HG02623 (cell line): ENCODE results near the gene TAS1R1.

Experiments
- ATAC-seq: cut with Tn5 transposase; IDR thresholded peaks from one replicate; pipeline ENCODE4 v1.9.1; 2021; ENCODE audit warnings: moderate library complexity; ENCODE audit not compliant: unreplicated experiment

TAS1R1 gene

DNA sequence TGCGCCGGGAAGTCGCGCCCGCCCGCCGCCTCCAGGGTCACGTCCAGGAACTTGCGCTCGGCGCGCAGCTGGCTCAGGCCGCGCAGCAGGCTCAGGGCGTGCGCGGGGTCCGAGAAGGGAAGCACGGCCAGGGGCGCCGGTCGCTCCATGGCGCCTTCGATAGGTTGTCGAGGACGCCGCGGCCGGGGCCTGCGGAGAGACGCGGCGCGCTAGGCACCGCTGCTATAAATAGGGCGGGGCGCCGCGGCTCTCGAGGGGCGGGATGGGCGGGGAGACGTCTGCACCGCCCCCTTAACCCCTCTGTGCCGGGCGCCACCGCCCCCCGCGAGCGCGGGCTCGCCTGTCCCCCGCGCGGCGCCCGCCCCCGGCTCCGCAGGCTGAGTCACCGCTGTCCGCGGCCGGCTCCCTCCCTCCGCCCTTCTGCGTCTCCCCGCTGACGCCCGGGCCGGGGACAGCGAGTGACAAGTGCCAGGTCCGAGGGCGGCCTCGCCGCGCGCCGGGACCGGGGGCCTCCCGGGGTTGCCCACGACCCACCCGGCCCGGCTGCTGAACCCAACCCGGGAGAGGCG is 47.6 kb downstream of the TAS1R1 start, which contains the start of gene KLHL21:
TSS of gene KLHL21 (minus strand) at position 201 of the 569 bp plus-strand sequence. CDS start at position 149, 52 bp downstream.
- ATAC-seq, result peak; percentile 44

DNA sequence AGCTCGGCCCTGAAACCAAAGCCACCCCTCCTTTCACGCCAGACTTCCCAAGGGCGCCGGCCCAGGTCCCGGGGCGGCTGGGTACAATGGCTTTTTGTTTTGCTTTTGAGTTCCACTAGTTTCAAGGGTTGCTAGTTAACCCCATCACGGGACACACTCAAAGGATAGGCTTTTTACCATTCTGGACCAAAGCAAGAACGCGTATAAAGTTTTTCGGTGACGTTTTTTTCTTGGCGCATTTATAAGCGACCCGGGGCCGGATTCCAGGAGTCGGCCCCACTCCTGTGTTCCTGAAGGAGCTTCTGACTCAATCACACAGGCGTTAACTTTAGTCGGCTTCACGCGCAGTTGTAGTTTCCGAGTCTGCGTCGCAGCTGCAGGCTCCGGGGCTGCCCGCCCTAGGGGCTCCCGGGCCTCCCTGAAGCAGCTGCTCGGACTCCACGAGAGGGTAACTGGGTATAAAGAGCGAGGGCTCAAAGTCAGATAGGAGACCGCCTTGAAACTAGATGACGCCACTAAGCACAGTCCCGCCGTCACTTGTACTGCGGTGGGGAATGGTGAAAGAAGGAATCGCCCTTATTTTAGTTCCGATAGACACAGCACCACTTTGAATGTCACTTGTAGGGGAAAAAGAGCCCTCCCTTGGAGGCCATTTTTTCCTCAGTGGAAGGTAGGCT is 48.3 kb downstream of the TAS1R1 start:
- peak; percentile 12 for ATAC-seq

GRCh38 chr1:6603915-6604558 is 48.9 kb downstream of the TAS1R1 start:
- no peak for ATAC-seq

GRCh38 chr1:6612641-6613360 is 57.7 kb downstream of the TAS1R1 start:
- no peak for ATAC-seq

GRCh38 chr1:6613361-6614018 is 58.4 kb downstream of the TAS1R1 start, which contains the start of gene PHF13:
PHF13 (plus strand) TSS chr1:6613731; CDS start chr1:6614067, 336 bp downstream.
- peak; percentile 84 for ATAC-seq

- ATAC-seq, result no peak
Measured at GRCh38 chr1:6614019-6614928, 59.2 kb downstream of the TAS1R1 start.

DNA sequence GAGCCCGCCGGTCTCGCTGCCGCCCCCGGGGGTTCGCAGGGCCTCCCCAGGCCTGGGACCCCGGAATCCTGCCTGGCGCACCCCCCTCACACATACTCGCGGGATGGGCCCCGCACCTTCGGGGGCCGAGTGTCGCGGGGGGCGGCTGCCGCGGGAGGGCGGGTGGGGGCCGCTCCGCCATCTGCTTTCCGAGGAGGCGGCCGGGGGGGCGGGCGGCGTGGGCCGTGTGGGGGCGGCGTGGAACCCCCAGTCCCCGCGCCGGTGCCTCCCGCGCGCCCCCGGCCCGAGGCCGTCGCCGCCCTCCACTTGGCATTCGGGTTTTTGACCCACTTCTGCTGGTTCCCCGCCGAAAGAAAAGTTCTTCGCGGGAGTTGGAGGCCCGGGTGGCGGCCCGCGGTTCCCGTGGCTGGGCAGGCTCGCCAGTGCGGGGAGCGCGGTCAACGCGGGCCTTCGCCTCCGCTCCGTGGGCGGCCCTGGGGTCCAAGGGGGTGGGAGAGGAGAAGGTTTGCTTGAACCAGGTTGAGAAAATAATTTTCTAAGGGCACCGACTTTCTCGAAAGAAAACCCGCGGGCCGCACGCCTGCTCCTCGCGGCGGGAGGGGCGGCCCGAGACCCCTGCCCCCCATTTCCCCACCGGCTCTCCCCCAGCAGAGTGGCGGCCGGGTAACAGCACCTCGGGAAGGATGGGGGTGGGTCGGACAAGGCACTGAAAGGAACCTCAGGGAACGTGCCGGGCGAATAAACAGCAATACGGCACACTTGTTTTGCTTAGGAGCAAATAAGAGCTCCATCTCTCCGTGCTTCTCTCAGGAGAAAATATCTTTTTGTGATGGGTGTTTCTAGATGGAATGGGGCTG is 60.0 kb downstream of the TAS1R1 start:
- no peak for ATAC-seq

- no peak for ATAC-seq
Measured at GRCh38 chr1:6619045-6619444, 63.9 kb downstream of the TAS1R1 start.

- no peak for ATAC-seq
Measured at GRCh38 chr1:6621429-6622391, 66.6 kb downstream of the TAS1R1 start.

DNA sequence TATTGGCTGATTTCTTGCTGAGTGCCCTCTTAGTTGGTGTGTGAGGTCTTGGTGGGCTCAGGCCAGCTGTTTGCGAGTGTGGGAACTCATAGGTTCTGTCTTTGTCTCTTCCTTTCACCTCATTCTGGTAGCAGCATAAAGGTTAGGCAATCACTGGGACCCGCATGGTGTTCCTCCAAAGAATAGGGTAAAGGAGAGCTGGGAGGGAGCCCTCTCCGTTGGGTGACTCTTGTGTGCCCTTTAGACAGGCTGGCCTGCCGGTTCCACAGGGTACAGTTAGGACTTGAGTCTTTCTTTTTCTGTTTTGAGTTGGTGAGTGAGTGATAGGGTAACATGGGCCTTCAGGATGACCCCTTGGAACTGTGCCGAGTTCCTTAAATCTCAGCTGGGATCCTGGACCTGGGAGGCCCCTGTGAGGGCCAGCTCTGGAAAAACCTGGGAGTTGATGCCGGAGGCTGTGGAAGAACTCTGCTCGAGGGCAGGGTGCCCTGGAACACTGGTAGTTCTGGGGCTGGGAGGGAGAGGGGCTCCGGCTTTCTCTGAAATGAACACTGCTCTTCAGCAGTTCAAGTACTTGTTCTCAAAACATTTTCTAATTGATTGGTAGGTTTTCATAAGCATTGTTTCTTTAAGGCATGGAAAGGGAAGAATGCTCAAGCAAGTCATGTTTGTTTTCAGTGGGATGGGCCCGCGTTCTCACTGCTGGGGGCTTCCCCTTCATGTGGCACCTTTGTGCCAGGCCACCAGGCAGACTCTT is 67.5 kb downstream of the TAS1R1 start:
- ATAC-seq, result no peak

DNA sequence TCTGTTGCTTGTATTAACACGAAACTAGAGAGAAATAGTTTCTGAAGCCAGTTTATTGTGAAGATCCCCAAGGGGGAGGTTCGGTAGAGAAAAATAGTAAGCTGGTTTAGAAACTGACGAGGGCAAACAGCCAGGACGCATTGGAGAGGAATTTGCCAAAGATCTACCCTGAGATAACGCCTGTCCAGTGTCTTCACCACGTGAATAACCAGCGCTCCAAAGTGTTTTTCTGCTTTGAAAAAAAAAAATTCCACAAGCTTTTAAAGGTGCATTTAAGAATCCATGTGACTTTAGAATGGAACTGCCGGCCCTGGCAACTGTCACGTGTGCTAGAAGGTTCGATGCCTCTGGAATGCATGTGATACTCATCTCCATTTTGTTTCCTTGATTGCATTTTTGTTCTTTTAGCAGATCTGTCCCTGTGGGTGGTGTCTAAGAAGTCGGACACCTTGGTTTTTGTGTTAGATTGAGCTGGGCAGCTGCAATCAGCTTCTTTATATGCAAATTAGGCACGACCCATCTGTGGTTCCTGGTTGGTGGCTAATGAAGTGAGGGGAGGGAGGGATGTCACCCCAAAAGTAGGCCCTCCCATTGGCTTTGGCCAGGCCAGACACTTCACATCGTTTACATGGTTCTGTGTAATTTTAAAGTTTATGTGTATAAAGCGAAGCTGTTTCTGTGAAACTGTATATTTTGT is 68.3 kb downstream of the TAS1R1 start:
- ATAC-seq, result no peak

- ATAC-seq, result peak; percentile 78
Measured at GRCh38 chr1:6624710-6625583, 69.8 kb downstream of the TAS1R1 start, which contains the start of gene THAP3. THAP3 (plus strand) TSS chr1:6624868; CDS start chr1:6625219, 351 bp downstream.

DNA sequence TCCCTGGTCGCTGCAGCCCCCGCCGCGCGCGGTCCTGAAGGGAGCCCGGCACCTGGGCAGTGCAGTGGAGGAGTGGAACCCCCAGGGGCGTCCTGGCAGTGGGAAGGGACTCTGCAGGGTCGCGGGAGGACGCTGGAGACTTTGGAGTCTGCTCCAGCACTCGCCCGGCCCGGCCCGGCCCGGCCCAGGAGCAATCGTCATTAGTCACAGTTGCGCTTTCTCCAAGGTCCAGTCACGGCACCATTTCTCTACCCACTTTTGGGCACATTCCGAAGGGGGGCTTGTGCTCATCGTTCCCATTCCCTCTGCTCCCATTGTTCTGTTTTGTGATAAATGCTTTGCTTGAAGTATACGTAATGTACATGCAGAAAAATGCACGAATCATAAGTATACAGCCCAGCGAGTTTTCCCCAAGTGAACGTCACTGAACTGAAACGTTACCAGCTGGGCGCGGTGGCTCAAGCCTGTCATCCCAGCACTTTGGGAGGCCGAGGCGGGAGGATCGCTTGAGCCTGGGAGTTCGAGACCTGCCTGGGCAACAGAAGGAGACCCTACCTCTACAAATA is 70.6 kb downstream of the TAS1R1 start:
- peak; percentile 20 for ATAC-seq

DNA sequence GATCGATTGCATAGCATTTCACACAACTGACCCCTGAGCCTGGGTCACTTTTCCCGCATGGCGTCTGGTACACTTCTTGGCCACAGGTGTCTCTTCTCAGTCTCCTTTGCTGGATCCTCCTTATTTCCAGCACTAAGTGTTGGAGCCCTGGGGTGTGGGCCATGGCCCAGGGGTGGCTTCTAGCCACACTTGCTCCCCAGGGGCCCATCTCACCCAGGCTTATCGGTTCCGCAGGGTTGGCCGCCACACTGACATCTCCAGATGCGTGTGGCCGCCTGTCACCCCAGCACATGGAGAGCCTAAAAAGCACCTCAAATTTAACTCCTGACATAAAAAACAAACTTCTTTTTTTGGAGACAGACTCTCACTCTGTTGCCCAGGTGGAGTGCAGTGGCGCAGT is 71.9 kb downstream of the TAS1R1 start:
- ATAC-seq, result no peak
